ENCODE results near the gene OPRM1.
"Not testable (repeated sequence)": the region's sequence is repeated elsewhere in the genome, so short reads cannot be mapped to it uniquely, and the experiment has no call there.

Gene OPRM1

GRCh38 chr6:154156135-154156896 is 117.3 kb downstream of the OPRM1 start:
- peak in 1 of 2 experiments; percentile 28 for DNase-seq

- no peak for DNase-seq
These were observed 118.0 kb downstream of the OPRM1 start for GRCh38 chr6:154157082-154157481.

DNA sequence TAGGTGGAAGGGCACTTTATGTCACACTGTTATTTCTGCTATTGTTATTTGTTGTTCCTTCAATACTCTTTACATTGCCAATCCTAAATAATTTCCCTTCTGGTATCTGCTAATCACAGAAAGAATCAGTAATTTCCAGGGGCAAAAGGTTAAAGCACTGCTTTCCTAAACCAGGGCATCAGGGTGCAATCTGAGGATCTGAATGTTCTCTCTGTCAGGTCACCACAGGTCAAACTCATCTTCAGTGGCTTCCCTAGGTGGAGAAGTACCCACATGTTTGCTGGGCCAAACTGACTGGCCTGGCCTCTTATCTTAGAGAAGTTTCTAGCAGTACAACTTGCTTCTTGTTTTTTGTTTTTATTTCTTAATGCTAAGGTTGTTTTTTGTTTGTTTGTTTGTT is 118.7 kb downstream of the OPRM1 start:
- DNase-seq = no peak

GRCh38 chr6:154159126-154159525 is 120.1 kb downstream of the OPRM1 start:
- no peak for DNase-seq

- DNase-seq = no peak
These were observed 122.6 kb downstream of the OPRM1 start for GRCh38 chr6:154161689-154162088.

- no peak for DNase-seq
These were observed 125.4 kb downstream of the OPRM1 start for GRCh38 chr6:154164397-154164796.

GRCh38 chr6:154165478-154165877 is 126.4 kb downstream of the OPRM1 start:
- DNase-seq = no peak

- no peak for DNase-seq
These were observed 127.1 kb downstream of the OPRM1 start for GRCh38 chr6:154166140-154166539.

DNA sequence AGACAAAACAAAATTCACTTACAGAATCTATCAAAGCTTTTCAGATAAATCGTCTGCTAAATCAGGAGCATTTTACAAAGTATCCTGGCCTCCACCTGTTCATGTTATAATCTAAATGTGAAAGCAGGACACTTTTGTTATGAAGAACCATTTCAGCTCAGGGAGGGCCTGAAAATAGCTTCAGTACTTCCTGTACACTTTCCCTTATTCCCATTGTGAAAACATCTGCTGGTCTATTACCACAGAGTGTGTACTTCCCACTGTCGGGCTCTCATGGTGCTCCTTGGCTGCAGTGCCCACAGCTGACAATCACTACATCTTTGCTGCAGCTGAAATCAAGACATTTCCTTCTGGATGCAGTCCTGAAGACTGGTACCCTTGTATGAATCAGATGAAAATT is 128.1 kb downstream of the OPRM1 start:
- no peak for DNase-seq

DNA sequence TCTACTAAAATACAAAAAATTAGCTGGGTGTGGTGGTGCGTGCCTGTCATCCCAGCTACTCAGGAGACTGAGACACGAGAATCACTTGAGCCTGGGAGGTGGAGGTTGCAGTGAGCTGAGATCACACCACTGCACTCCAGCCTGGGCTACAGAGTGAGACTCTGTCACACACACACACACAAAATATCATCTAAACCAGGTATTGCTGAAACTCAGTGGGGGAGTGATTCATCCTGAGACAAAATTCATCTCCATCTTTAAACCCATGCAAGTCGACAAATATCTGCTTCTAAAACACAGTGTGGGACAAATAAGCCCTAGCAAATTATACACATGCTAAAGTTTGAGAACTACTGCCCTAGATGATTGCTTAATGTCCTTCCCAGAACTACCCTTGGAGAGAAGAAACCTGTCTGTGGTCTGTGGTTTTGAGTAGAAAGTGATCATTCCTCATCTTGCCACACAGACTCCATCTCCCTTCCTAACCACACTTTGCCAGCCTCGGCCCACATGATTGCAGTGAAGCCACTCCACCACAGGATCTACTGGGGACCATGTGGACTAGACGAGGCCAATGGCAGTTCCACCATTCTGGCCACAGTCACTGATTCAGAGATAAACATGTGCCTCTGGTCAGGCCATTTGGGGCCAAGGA is 130.3 kb downstream of the OPRM1 start:
- DNase-seq = no peak

GRCh38 chr6:154170106-154170505 is 131.1 kb downstream of the OPRM1 start:
- DNase-seq = no peak

DNA sequence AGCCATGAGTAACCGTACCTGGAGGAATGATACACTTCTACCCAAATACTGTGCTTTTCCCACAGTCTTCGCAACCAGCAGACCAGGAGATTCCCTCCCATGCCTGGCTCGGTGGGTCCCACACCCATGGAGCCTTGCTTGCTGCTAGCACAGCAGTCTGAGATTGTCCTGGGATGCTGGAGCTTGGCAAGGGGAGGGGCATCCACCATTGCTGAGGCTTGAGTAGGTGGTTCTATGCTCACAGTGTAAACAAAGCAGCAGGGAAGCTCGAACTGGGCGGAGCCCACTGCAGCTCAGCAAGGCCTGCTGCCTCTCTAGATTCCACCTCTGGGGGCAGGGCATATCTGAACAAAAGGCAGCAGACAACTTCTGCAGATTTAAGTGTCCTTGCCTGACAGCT is 133.4 kb downstream of the OPRM1 start:
- peak in 1 of 2 experiments; percentile 4 for DNase-seq

GRCh38 chr6:154179434-154179833 is 140.4 kb downstream of the OPRM1 start:
- DNase-seq = no peak

DNA sequence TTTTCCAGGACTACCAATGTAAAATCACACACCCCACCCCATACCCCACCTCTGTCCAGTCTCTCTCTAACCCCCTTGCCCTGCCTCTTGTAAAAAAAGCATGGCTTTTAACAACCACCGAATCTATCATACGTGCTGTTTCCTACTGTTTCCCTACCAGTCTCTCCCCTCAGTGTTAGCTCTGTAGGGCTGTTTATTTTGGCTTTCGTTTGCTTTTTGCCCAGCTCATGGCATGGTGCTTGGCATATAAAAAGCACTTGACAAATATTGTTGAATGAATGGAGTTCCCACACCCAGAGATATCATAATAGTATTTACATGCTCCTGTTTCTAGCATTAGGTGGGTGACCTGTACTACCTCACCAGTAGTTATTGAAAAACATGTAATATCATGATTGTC is 148.2 kb downstream of the OPRM1 start:
- DNase-seq = no peak

DNA sequence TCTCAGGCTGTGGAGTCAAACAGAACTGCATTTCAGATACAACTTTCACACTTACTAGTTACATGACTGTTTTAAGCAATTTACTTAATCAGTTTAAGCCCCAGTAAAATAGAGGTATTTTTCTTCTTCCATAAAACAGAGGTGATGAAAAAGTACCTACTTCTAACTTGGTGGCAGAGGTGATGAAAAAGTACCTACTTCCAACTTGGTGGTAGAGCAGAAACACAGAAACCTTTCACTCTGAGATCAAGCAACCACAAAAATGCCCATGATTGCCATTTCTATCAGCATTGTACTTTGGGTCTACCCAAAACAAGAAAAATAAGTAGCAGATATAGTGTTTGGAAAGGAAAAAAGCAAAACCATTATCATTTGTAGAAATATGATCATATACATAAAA is 148.7 kb downstream of the OPRM1 start:
- no peak for DNase-seq

DNA sequence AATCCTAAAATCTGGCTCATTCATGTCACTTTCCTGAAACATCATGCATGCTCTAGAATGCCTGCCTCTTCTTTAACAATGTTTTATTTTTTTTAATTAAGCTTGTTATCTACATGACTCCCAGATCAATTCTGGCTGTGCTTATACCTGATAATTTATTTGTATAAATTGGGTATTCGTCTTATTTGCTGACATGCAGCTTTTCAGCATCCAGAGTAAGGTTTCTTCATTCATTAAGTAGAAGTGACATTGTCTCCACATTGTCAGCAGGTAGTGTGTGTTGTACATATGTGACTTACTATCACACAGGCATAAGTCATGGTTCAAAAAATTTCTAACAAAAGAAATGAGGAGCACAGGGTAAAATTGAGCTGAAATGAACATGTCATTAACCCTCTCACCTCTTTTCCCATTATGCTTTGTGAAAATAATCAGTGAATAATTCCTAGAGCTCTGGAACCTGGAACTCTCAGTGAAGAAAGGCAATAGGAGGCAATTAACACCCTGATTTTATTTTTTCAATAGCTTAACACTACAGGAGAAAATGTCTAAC is 157.4 kb downstream of the OPRM1 start:
- no peak for DNase-seq

- DNase-seq = no peak
These were observed 158.3 kb downstream of the OPRM1 start for GRCh38 chr6:154197196-154197860.

GRCh38 chr6:154201688-154202087 is 162.6 kb downstream of the OPRM1 start:
- DNase-seq = not testable (repeated sequence)

- DNase-seq = no peak
These were observed 163.3 kb downstream of the OPRM1 start for GRCh38 chr6:154202339-154202738.

DNA sequence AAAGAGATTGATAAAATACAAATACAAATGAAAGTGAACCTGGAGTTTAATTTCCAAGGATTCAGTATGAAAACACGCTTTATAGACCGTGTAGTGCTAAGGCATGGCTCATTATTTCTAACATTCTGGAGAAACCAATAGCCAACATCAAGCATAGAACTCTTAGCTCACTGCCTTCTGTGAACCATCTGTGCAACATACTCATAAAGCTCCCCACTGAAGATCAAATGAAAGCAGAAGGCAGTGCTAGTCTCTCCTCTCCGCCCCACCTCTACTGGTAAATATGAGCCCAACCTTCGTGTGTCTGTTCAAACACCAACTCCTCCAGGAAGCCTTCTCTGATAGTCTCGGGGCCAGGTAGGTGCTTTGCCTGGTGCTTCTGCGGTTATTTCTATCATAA is 163.9 kb downstream of the OPRM1 start:
- no peak for DNase-seq

GRCh38 chr6:154206141-154206540 is 167.1 kb downstream of the OPRM1 start:
- DNase-seq = no peak

DNA sequence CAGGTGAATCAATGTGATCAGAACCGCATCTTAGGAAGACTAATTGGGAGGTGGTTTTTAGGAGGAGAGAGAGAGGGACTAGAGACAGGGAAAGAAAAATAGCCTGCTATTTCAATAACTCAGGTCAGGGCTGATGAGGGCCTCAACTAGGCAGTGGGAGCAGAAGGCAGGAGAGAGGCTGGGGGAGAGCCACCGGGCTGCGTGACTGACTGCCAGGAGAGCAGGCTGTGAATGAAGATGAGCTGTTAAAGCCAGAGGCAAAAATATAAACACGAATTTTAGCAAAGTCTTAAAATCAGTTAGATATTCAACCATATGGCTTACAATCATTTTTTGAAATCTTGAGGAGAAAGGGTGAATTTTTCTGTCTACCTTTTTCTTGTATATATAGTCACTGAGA is 168.0 kb downstream of the OPRM1 start:
- no peak for DNase-seq

GRCh38 chr6:154209555-154209954 is 170.5 kb downstream of the OPRM1 start:
- no peak for DNase-seq

GRCh38 chr6:154210678-154211077 is 171.6 kb downstream of the OPRM1 start:
- no peak for DNase-seq
